Kidney epithelial cell (primary cell): ENCODE results near the gene MAP3K20. TPM values are rescaled to one million over a fixed set of nuclear protein-coding genes. Genes with fewer than 3 reads are reported as not detected.
"Not testable (repeated sequence)": the region's sequence is repeated elsewhere in the genome, so short reads cannot be mapped to it uniquely, and the experiment has no call there.

ENCODE experiments used
- DNase-seq: peaks from one replicate; pipeline ENCODE4 v3.0.0-alpha.2; 2010; ENCODE audit warnings: low read depth
- H3K27me3 ChIP-seq: 2 replicates; pipeline ENCODE4 v1.6.0; 2011; ENCODE audit warnings: low read length; ENCODE audit not compliant: control insufficient read depth, insufficient read depth
- H3K36me3 ChIP-seq: 2 replicates; pipeline ENCODE4 v1.5.1; 2011; ENCODE audit warnings: low read length; ENCODE audit not compliant: control insufficient read depth, insufficient read depth
- H3K4me3 ChIP-seq: 2 replicates; pipeline ENCODE4 v1.5.1; 2011; ENCODE audit warnings: low read depth, mild to moderate bottlenecking, control low read depth, low read length
- total RNA-seq: library from RNA; depleted of rRNA; stranded (reverse); fragments of >200 nt; gene quantifications from 2 replicates; pipeline ENCODE4 v1.2.3, GENCODE V29; 2015
- TF ChIP-seq, protein P1 (sequence below): IDR thresholded peaks from 2 replicates; pipeline ENCODE4 v1.5.1; 2011; ENCODE audit warnings: mild to moderate bottlenecking, moderate library complexity, low read length, control low read depth, inconsistent platforms; ENCODE audit not compliant: insufficient read depth, poor library complexity, severe bottlenecking

The MAP3K20 gene
- total RNA-seq, 1 donor from 2014 or later: 18.9 TPM

DNA sequence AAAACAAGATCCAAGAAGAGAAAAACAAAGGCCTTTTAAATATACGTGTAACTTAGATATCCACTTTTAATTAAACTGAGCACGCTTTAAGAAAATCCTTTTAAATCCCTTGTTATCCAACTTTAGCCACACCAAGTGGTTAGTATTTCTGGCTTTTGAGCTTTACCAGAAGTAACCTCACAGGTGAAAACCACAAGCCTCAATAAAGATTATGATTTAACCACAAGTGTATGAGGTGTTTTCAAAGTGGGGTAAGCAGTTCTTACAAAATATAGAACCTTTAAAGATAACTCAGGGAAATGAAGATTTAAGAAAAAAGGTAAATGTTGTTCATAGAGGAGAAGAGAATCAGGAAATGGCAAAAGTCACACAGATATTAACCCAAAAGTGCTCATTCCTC is 220.6 kb downstream of the MAP3K20 start:
- Histone ChIP-seq H3K27me3 (no peaks in the 10 kb centered on the region), H3K4me3 (no peak overlapping the region), H3K36me3 (no peaks in the 10 kb centered on the region)
- no peak for DNase-seq
- TF ChIP-seq, protein P1, sequence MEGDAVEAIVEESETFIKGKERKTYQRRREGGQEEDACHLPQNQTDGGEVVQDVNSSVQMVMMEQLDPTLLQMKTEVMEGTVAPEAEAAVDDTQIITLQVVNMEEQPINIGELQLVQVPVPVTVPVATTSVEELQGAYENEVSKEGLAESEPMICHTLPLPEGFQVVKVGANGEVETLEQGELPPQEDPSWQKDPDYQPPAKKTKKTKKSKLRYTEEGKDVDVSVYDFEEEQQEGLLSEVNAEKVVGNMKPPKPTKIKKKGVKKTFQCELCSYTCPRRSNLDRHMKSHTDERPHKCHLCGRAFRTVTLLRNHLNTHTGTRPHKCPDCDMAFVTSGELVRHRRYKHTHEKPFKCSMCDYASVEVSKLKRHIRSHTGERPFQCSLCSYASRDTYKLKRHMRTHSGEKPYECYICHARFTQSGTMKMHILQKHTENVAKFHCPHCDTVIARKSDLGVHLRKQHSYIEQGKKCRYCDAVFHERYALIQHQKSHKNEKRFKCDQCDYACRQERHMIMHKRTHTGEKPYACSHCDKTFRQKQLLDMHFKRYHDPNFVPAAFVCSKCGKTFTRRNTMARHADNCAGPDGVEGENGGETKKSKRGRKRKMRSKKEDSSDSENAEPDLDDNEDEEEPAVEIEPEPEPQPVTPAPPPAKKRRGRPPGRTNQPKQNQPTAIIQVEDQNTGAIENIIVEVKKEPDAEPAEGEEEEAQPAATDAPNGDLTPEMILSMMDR: no peak

DNA sequence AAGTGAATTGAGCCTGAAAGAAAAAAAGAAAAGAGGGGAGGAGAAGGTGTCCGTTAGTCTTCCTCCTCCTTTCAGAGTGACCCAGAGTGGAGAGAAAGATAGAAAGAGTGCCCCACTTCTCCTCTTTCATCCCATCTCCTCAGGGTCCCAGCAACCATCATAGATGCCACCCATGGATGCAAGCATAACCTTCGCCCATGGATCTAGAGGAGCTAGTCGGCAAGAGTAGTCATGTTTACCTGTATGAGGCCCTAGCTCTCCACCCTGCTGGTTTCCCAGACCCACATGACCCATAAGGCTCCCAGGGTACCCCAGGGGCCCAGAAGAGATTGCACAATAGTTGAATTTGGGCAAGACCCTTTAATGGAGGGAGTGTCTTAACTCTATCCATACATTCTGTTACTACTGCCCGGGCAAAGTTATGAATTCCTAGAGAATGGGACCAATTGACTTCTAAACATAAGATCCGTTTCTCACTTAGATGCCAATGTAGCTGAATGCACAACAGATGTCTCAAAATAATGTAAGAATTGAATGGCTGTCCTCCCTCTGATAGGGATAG is 223.0 kb downstream of the MAP3K20 start:
- no peaks in the 10 kb centered on the region for H3K36me3 ChIP-seq
- no peak overlapping the region for H3K4me3 ChIP-seq
- TF ChIP-seq, protein P1: no peak
- no peak for DNase-seq
- no peaks in the 10 kb centered on the region for H3K27me3 ChIP-seq

DNA sequence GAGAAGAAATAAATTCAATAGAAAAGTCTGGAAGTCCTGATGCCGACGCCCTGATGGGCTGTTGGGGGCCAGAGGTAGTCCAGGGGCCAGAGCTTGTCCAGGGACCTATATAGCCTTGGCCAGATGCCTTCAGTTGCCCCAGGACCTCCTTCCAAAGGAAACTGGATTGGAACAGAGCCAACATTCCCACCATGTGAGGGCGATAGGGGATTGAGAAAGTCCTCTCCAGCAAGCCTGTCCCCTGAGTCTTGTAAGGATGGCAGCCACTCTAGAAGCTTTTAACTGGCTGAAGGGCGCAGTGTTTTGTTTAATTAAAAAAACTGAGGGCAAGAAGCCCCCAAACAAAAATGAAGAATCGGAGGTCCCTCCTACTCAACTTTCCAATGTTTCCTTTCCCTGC is 224.1 kb downstream of the MAP3K20 start:
- Histone ChIP-seq H3K4me3 (no peak overlapping the region), H3K27me3 (no peaks in the 10 kb centered on the region), H3K36me3 (no peaks in the 10 kb centered on the region)
- TF ChIP-seq, protein P1: no peak
- DNase-seq: no peak

DNA sequence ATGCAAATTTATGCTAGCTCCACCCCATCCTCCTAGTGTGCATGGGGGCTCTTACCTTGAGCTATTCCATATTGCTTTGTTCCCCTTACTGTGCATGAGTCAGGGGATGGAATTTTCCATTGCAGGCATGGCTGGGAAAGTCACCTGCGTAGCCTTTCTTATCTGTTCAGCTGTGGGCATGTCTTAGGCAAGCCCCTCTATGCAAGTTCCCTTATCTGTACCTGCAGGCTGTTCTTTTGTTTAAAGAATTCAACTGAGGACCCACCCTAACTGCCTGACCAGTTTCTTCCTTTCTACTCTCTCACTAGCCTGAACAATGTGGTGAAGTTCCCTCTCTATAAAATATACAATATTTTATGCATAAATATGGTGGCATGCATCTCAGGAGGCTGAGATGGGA is 224.8 kb downstream of the MAP3K20 start:
- no peak for DNase-seq
- TF ChIP-seq, protein P1: no peak
- no peaks in the 10 kb centered on the region for H3K27me3 ChIP-seq

DNA sequence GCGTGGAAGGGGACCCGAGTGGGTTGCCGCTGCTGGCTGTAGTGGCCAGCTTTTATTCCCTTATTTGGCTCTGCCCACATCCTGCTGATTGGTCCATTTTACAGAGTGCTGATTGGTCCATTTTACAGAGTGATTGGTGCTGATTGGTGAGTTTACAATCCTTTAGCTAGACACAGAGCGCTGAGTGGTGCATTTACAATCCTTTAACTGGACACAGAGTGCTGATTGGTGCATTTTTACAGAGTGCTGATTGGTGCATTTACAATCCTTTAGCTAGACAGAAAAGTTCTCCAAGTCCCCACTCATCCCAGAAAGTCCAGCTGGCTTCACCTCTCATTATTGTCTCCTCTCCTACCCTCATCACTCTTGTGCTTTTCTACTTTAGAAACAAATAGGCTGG is 225.9 kb downstream of the MAP3K20 start:
- not testable (repeated sequence) for H3K27me3 ChIP-seq

More for the DNA sequence above, 224.8 kb downstream of the MAP3K20 start:
- H3K36me3 ChIP-seq: no peaks in the 10 kb centered on the region
- no peak overlapping the region for H3K4me3 ChIP-seq

DNA sequence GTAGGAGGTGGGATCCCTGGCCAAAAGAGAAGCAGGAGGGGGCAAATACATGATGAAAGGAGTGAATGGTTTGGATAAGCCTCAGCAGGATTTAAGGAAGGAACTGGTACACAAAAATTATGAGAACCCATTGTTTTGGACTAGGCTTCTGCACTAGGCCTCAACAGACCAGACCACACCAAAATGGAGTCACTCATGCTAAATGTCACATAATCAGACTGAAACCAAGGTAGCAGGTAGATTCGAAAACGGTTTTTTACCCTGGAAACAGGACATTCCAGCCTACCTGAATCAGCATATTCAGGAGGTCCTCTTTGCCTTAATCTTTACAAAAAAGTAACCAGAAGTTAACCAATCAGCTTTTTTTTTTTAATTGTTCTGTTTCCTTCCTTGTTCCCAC is 229.7 kb downstream of the MAP3K20 start:
- H3K27me3 ChIP-seq: no peaks in the 10 kb centered on the region
- no peaks in the 10 kb centered on the region for H3K36me3 ChIP-seq
- DNase-seq: no peak
- TF ChIP-seq, protein P1: no peak
- H3K4me3 ChIP-seq: no peak overlapping the region

More for the DNA sequence above, 225.9 kb downstream of the MAP3K20 start:
- DNase-seq, H3K4me3 ChIP-seq, H3K36me3 ChIP-seq: not testable (repeated sequence)
